GM23338 (cell line): ENCODE measurements around the gene AGO4.

ENCODE experiments used
- CREB1 ChIP-seq: fragments of 250-450 bp; sonication (Bioruptor Pico); IDR thresholded peaks from 2 replicates; pipeline ENCODE4 v1.5.0; 2020; ENCODE audit warnings: low read depth, mild to moderate bottlenecking, moderate library complexity
- EZH2 ChIP-seq: fragments of 200-600 bp; sonication (generic); IDR thresholded peaks from one replicate; pipeline ENCODE4 v1.8.0; 2017; ENCODE audit warnings: antibody characterized with exemption, mild to moderate bottlenecking, low read depth; ENCODE audit not compliant: unreplicated experiment
- EZH2phosphoT487 ChIP-seq: fragments of 200-600 bp; sonication (generic); IDR thresholded peaks from one replicate; pipeline ENCODE4 v1.8.1; 2018; ENCODE audit warnings: antibody characterized with exemption; ENCODE audit not compliant: unreplicated experiment
- POLR2AphosphoS5 ChIP-seq: IDR thresholded peaks from 2 replicates; pipeline ENCODE4 v1.6.1; 2016; ENCODE audit warnings: antibody characterized with exemption, low read depth
- ZNF114 ChIP-seq: fragments of 250-450 bp; sonication (Bioruptor Pico); IDR thresholded peaks from 2 replicates; pipeline ENCODE4 v1.5.0; 2020; ENCODE audit warnings: mild to moderate bottlenecking, moderate library complexity
- ZNF331 ChIP-seq: fragments of 250-450 bp; sonication (Bioruptor Pico); IDR thresholded peaks from 2 replicates; pipeline ENCODE4 v1.5.0; 2020; ENCODE audit warnings: low read depth, mild to moderate bottlenecking, moderate library complexity
- TF ChIP-seq, protein P1 (sequence below), 2 experiments: fragments of 200-600 bp in 1 of 2; sonication (generic) in 1 of 2; conservative IDR thresholded peaks; 2 replicates each; pipeline versions ENCODE4 v1.5.1 to v1.6.1; 2016 to 2017; ENCODE audit warnings: antibody characterized with exemption in 2 of 2, low read depth in 2 of 2, mild to moderate bottlenecking in 2 of 2, moderate library complexity in 1 of 2
- TF ChIP-seq, protein P2 (sequence below): IDR thresholded peaks from one replicate; pipeline ENCODE4 v1.6.1; 2018; ENCODE audit warnings: antibody characterized with exemption; ENCODE audit not compliant: unreplicated experiment

DNA sequence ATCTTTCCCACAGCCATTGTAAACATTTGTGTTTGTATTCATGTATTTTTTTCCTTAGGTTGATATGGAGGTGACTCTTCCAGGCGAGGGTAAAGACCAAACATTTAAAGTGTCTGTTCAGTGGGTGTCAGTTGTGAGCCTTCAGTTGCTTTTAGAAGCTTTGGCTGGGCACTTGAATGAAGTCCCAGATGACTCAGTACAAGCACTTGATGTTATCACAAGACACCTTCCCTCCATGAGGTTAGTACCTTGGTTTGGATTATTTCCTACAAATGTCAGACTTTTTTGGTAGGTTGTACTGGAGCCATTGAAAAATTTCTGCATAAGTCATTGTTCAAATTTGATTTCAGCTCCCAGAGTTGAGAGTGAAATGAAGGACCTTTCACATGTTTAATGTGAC is 17.4 kb downstream of the AGO4 start:
- TF ChIP-seq, protein P1, sequence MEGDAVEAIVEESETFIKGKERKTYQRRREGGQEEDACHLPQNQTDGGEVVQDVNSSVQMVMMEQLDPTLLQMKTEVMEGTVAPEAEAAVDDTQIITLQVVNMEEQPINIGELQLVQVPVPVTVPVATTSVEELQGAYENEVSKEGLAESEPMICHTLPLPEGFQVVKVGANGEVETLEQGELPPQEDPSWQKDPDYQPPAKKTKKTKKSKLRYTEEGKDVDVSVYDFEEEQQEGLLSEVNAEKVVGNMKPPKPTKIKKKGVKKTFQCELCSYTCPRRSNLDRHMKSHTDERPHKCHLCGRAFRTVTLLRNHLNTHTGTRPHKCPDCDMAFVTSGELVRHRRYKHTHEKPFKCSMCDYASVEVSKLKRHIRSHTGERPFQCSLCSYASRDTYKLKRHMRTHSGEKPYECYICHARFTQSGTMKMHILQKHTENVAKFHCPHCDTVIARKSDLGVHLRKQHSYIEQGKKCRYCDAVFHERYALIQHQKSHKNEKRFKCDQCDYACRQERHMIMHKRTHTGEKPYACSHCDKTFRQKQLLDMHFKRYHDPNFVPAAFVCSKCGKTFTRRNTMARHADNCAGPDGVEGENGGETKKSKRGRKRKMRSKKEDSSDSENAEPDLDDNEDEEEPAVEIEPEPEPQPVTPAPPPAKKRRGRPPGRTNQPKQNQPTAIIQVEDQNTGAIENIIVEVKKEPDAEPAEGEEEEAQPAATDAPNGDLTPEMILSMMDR (conservative IDR thresholded peaks at IDR 0.05; ENCODE audit: low read depth in 2 of 2) = no peak
- TF ChIP-seq CREB1 (CRISPR knock-in tag) (no peak), EZH2 (no peak), ZNF331 (CRISPR knock-in tag) (no peak), POLR2AphosphoS5 (no peak), EZH2phosphoT487 (no peak), ZNF114 (CRISPR knock-in tag) (no peak)
- TF ChIP-seq, protein P2, sequence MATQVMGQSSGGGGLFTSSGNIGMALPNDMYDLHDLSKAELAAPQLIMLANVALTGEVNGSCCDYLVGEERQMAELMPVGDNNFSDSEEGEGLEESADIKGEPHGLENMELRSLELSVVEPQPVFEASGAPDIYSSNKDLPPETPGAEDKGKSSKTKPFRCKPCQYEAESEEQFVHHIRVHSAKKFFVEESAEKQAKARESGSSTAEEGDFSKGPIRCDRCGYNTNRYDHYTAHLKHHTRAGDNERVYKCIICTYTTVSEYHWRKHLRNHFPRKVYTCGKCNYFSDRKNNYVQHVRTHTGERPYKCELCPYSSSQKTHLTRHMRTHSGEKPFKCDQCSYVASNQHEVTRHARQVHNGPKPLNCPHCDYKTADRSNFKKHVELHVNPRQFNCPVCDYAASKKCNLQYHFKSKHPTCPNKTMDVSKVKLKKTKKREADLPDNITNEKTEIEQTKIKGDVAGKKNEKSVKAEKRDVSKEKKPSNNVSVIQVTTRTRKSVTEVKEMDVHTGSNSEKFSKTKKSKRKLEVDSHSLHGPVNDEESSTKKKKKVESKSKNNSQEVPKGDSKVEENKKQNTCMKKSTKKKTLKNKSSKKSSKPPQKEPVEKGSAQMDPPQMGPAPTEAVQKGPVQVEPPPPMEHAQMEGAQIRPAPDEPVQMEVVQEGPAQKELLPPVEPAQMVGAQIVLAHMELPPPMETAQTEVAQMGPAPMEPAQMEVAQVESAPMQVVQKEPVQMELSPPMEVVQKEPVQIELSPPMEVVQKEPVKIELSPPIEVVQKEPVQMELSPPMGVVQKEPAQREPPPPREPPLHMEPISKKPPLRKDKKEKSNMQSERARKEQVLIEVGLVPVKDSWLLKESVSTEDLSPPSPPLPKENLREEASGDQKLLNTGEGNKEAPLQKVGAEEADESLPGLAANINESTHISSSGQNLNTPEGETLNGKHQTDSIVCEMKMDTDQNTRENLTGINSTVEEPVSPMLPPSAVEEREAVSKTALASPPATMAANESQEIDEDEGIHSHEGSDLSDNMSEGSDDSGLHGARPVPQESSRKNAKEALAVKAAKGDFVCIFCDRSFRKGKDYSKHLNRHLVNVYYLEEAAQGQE = no peak
